ENCODE results near the gene AP4E1.

DNA sequence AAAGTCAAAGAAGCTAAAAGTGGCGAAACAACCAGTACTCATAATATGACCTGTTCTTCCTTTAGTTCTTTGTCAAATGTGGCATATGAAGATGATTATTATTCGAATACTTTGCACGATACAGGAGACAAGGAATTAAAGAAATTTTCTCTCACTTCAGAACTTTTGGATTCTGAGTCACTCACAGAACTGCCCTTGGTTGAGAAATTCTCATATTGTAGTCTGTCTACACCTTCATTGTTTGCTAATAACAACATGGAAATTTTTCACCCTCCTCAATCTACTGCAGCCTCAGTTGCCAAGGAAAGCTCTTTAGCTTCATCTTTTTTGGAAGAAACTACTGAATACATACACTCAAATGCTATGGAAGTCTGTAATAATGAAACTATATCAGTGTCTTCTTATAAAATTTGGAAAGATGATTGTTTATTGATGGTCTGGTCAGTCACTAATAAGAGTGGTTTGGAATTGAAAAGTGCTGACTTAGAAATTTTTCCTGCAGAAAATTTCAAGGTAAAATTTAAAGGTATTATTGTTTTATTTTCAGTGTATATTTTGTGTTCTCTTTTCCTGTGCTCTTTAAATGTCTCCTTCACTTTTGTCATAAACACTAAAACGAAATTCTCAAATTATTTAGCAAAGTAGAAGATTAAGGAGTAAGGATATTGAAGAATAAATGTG lies 89.0 kb downstream of the AP4E1 start:
- TF ChIP-seq, protein P1, sequence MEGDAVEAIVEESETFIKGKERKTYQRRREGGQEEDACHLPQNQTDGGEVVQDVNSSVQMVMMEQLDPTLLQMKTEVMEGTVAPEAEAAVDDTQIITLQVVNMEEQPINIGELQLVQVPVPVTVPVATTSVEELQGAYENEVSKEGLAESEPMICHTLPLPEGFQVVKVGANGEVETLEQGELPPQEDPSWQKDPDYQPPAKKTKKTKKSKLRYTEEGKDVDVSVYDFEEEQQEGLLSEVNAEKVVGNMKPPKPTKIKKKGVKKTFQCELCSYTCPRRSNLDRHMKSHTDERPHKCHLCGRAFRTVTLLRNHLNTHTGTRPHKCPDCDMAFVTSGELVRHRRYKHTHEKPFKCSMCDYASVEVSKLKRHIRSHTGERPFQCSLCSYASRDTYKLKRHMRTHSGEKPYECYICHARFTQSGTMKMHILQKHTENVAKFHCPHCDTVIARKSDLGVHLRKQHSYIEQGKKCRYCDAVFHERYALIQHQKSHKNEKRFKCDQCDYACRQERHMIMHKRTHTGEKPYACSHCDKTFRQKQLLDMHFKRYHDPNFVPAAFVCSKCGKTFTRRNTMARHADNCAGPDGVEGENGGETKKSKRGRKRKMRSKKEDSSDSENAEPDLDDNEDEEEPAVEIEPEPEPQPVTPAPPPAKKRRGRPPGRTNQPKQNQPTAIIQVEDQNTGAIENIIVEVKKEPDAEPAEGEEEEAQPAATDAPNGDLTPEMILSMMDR (optimal IDR thresholded peaks at IDR 0.05 in 1 of 3, IDR thresholded peaks at IDR 0.05 in 1 of 3, conservative IDR thresholded peaks at IDR 0.05 in 1 of 3; ENCODE audit: extremely low read depth in 1 of 3, insufficient read depth in 2 of 3, low read length in 3 of 3): no peak
- TF ChIP-seq EZH2 (IDR thresholded peaks at IDR 0.05; ENCODE audit: low read length): no peak

All from keratinocyte (primary cell).